T-cell (primary cell): ENCODE measurements around the gene ACVR1B. TPM values are rescaled to one million over a fixed set of nuclear protein-coding genes. Genes with fewer than 3 reads are reported as not detected.

Experiments used
- ATAC-seq, 4 experiments: fragments of 200-7000 bp in 3 of 4; fragments of 150-1000 bp in 1 of 4; cut with Tn5 transposase; replicated peaks in 1 of 4; 1 replicate in 3 of 4; 2 replicates in 1 of 4; pipeline ENCODE4 v1.10.0; 2021; ENCODE audit warnings: moderate library complexity in 3 of 4, mild to moderate bottlenecking in 2 of 4, moderate number of reproducible peaks in 1 of 4
- CTCF ChIA-PET, 2 donors: fragments of 300-600 bp; sonication (Branson Sonifier 250); formaldehyde crosslinking; loops; one replicate each; lab custom pipeline; 2022; ENCODE audit warnings: antibody characterized with exemption in 2 of 2; lab: Charles Lee
- POLR2A ChIA-PET, 2 donors: fragments of 300-600 bp; sonication (Branson Sonifier 250); formaldehyde crosslinking; loops; one replicate each; lab custom pipeline; 2022; ENCODE audit warnings: antibody characterized with exemption in 2 of 2; lab: Charles Lee
- DNase-seq, 35 experiments: peaks; one replicate each; pipeline versions ENCODE4 v3.0.0 to v3.0.0-alpha.2; 2013 to 2023
- H3K27ac ChIP-seq: one replicate; pipeline ENCODE4 v1.5.1; 2013; ENCODE audit warnings: low read length
- H3K27me3 ChIP-seq, 2 experiments: replicated peaks in 1 of 2; 1 replicate in 1 of 2; 2 replicates in 1 of 2; pipeline versions ENCODE4 v1.6.1 to v1.7.0; 2013; ENCODE audit warnings: low read length in 1 of 2, mixed read lengths in 1 of 2; ENCODE audit not compliant: control insufficient read depth in 2 of 2, insufficient read depth in 2 of 2; ENCODE audit errors: extremely low read depth in 1 of 2
- H3K36me3 ChIP-seq, 2 donors: 1 replicate in 1 of 2; 2 replicates in 1 of 2; pipeline versions ENCODE4 v1.6.1 to v1.7.0; 2013; ENCODE audit warnings: low read length in 1 of 2; ENCODE audit not compliant: control insufficient read depth in 2 of 2, insufficient read depth in 1 of 2; ENCODE audit errors: extremely low read depth in 1 of 2
- H3K4me1 ChIP-seq, 2 experiments: 1 replicate in 1 of 2; 2 replicates in 1 of 2; pipeline versions ENCODE4 v1.6.1 to v1.7.0; 2013; ENCODE audit warnings: low read length in 2 of 2, mixed read lengths in 1 of 2; ENCODE audit not compliant: insufficient read depth in 2 of 2, control insufficient read depth in 1 of 2; ENCODE audit errors: extremely low read depth in 1 of 2
- H3K4me3 ChIP-seq, 2 donors: 1 replicate in 1 of 2; 2 replicates in 1 of 2; pipeline versions ENCODE4 v1.5.1 to v1.7.0; 2013; ENCODE audit warnings: mild to moderate bottlenecking in 2 of 2, low read length in 1 of 2, moderate library complexity in 1 of 2; ENCODE audit not compliant: control insufficient read depth in 1 of 2; ENCODE audit errors: extremely low read depth in 1 of 2
- H3K9me3 ChIP-seq: 2 replicates; pipeline ENCODE4 v1.7.0; 2013
- H3K27ac Mint-ChIP-seq, 2 donors: one replicate each; pipeline ENCODE4 v1.8.0; 2020 to 2021; ENCODE audit warnings: mild to moderate bottlenecking in 2 of 2, mixed read lengths in 2 of 2
- H3K27me3 Mint-ChIP-seq, 2 donors: one replicate each; pipeline ENCODE4 v1.8.0; 2021 to 2022; ENCODE audit warnings: mixed read lengths in 2 of 2
- H3K36me3 Mint-ChIP-seq: one replicate; pipeline ENCODE4 v1.8.0; 2021; ENCODE audit warnings: mixed read lengths
- H3K4me1 Mint-ChIP-seq, 3 donors: one replicate each; pipeline ENCODE4 v1.8.0; 2020 to 2022; ENCODE audit warnings: mixed read lengths in 3 of 3, mild to moderate bottlenecking in 1 of 3
- H3K4me3 Mint-ChIP-seq, 3 donors: one replicate each; pipeline ENCODE4 v1.8.0; 2020 to 2022; ENCODE audit warnings: mild to moderate bottlenecking in 3 of 3, mixed read lengths in 3 of 3, moderate library complexity in 3 of 3
- H3K9me3 Mint-ChIP-seq, 3 donors: one replicate each; pipeline ENCODE4 v1.8.0; 2020 to 2022; ENCODE audit warnings: mixed read lengths in 3 of 3
- WGBS: methylation state at CpG from one replicate; pipeline ENCODE4 v1.1.5; 2013; ENCODE audit warnings: missing lambda C conversion rate; ENCODE audit not compliant: insufficient coverage; 5-methylcytosine and 5-hydroxymethylcytosine counted together
- total RNA-seq, 35 experiments: library from RNA in 6 of 35; stranded (reverse) in 6 of 35; fragments of 120-200 nt in 1 of 35; gene quantifications; one replicate each; pipeline versions ENCODE4 v1.2.1 to v1.2.4 and lab custom pipeline; 2013 to 2026

Gene ACVR1B
- total RNA-seq, 5 donors from 2014 or later (not counting 1 experiment from before 2014, with no cell fraction given) = 9.0 to 12.6 (median 11.8) TPM

- DNase-seq (no peak), ATAC-seq (no peak)
- peak overlapping the region; percentile 4 to 91 (median 79) for H3K4me3 Mint-ChIP-seq
- H3K27ac ChIP-seq = no peak overlapping the region
- peak overlapping the region; percentile 45 to 60 for H3K27ac Mint-ChIP-seq
- no peaks in the 10 kb centered on the region for H3K36me3 ChIP-seq
- no peaks in the 10 kb centered on the region for H3K9me3 Mint-ChIP-seq
- WGBS = no CpG with 5 or more reads among the region's 4 CpGs
- no peaks in the 10 kb centered on the region for H3K36me3 Mint-ChIP-seq
- H3K4me1 ChIP-seq = peaks cover 19 to 24% of the 10 kb centered on the region in 2 experiments
- POLR2A ChIA-PET = no interaction called here
- H3K9me3 ChIP-seq = no peaks in the 10 kb centered on the region
- peaks cover 43 to 55% (median 48%) of the 10 kb centered on the region in 3 donors for H3K4me1 Mint-ChIP-seq
- H3K27me3 Mint-ChIP-seq = no peaks in the 10 kb centered on the region
- H3K4me3 ChIP-seq = no peak overlapping the region
- H3K27me3 ChIP-seq = peaks cover 0 to 3% of the 10 kb centered on the region in 2 experiments
- CTCF ChIA-PET = interaction anchor here in 1 of 2 donors (1.7 kb wide), 1 partner anchor 16 kb away, joined by 4 read pairs; no protein-coding TSS in a partner anchor
Measured at GRCh38 chr12:51953864-51954263, 2.4 kb downstream of the ACVR1B start.

GRCh38 chr12:51954561-51955361, 3.3 kb downstream of the ACVR1B start:
- H3K9me3 Mint-ChIP-seq = no peaks in the 10 kb centered on the region
- Histone ChIP-seq H3K27me3 (no peaks in the 10 kb centered on the region), H3K27ac (no peak overlapping the region), H3K9me3 (no peaks in the 10 kb centered on the region), H3K4me3 (no peak overlapping the region), H3K36me3 (no peaks in the 10 kb centered on the region), H3K4me1 (peaks cover 19 to 24% of the 10 kb centered on the region in 2 experiments)
- WGBS = 67% methylated on average over 4 of the region's 7 CpGs
- H3K27me3 Mint-ChIP-seq = no peaks in the 10 kb centered on the region
- H3K4me1 Mint-ChIP-seq = peaks cover 51 to 64% (median 55%) of the 10 kb centered on the region in 3 donors
- DNase-seq = no peak
- peak overlapping the region; percentile 23 to 60 for H3K27ac Mint-ChIP-seq
- ATAC-seq = no peak
- H3K36me3 Mint-ChIP-seq = peaks cover 5% of the 10 kb centered on the region
- CTCF ChIA-PET = interaction anchor here (0.7 to 1.7 kb wide), 4 partner anchors 15 to 134 kb away, joined by 3 to 4 read pairs (median 3); no protein-coding TSS in a partner anchor
- POLR2A ChIA-PET = no interaction called here
- no peak overlapping the region for H3K4me3 Mint-ChIP-seq

- Mint-ChIP-seq H3K27ac (peak overlapping the region in 1 of 2 donors; percentile 5), H3K27me3 (no peaks in the 10 kb centered on the region), H3K9me3 (no peaks in the 10 kb centered on the region), H3K36me3 (peaks cover 7% of the 10 kb centered on the region), H3K4me3 (no peak overlapping the region), H3K4me1 (peaks cover 58 to 70% (median 60%) of the 10 kb centered on the region in 3 donors)
- peaks cover 19 to 30% of the 10 kb centered on the region in 2 experiments for H3K4me1 ChIP-seq
- DNase-seq = no peak
- no peaks in the 10 kb centered on the region for H3K27me3 ChIP-seq
- 100% methylated on average over 1 of the region's 1 CpG for WGBS
- no peaks in the 10 kb centered on the region for H3K9me3 ChIP-seq
- CTCF ChIA-PET = interaction anchor here (0.5 to 1.7 kb wide), 4 partner anchors 15 to 112 kb away, joined by 3 to 4 read pairs (median 3); no protein-coding TSS in a partner anchor
- H3K4me3 ChIP-seq = no peak overlapping the region
- no peaks in the 10 kb centered on the region for H3K36me3 ChIP-seq
- H3K27ac ChIP-seq = no peak overlapping the region
- no peak for ATAC-seq
- POLR2A ChIA-PET = no interaction called here
Measured at GRCh38 chr12:51955702-51956101, 4.2 kb downstream of the ACVR1B start.

GRCh38 chr12:51958542-51958941, 7.0 kb downstream of the ACVR1B start:
- H3K36me3 Mint-ChIP-seq = peaks cover 17% of the 10 kb centered on the region
- H3K27ac ChIP-seq = no peak overlapping the region
- POLR2A ChIA-PET = no interaction called here
- H3K4me3 ChIP-seq = no peak overlapping the region
- H3K9me3 ChIP-seq = no peaks in the 10 kb centered on the region
- CTCF ChIA-PET = no interaction called here
- H3K4me1 ChIP-seq = peaks cover 0 to 46% of the 10 kb centered on the region in 2 experiments
- DNase-seq = no peak
- H3K36me3 ChIP-seq = no peaks in the 10 kb centered on the region
- no peak overlapping the region for H3K4me3 Mint-ChIP-seq
- WGBS = 98% methylated on average over 10 of the region's 13 CpGs
- no peaks in the 10 kb centered on the region for H3K27me3 ChIP-seq
- H3K27ac Mint-ChIP-seq = no peak overlapping the region
- ATAC-seq = no peak
- H3K27me3 Mint-ChIP-seq = no peaks in the 10 kb centered on the region
- H3K4me1 Mint-ChIP-seq = peaks cover 60 to 73% (median 63%) of the 10 kb centered on the region in 3 donors
- H3K9me3 Mint-ChIP-seq = no peaks in the 10 kb centered on the region

GRCh38 chr12:51959211-51959610, 7.7 kb downstream of the ACVR1B start:
- DNase-seq (no peak), ATAC-seq (no peak)
- Mint-ChIP-seq H3K36me3 (peaks cover 20% of the 10 kb centered on the region), H3K27ac (peak overlapping the region in 1 of 2 donors; percentile 52), H3K9me3 (no peaks in the 10 kb centered on the region), H3K4me3 (no peak overlapping the region), H3K27me3 (no peaks in the 10 kb centered on the region), H3K4me1 (peaks cover 54 to 68% (median 56%) of the 10 kb centered on the region in 3 donors)
- Histone ChIP-seq H3K4me1 (peaks cover 0 to 41% of the 10 kb centered on the region in 2 experiments), H3K36me3 (no peaks in the 10 kb centered on the region), H3K27me3 (no peaks in the 10 kb centered on the region), H3K27ac (no peak overlapping the region), H3K4me3 (no peak overlapping the region), H3K9me3 (no peaks in the 10 kb centered on the region)
- ChIA-PET CTCF (no interaction called here), POLR2A (no interaction called here)
- 87% methylated on average over 3 of the region's 3 CpGs for WGBS

GRCh38 chr12:51959921-51960320, 8.4 kb downstream of the ACVR1B start:
- no peaks in the 10 kb centered on the region for H3K27me3 Mint-ChIP-seq
- 100% methylated on average over 1 of the region's 4 CpGs for WGBS
- H3K27ac Mint-ChIP-seq = peak overlapping the region; percentile 48 to 52
- no peak overlapping the region for H3K4me3 Mint-ChIP-seq
- peaks cover 47 to 67% (median 49%) of the 10 kb centered on the region in 3 donors for H3K4me1 Mint-ChIP-seq
- peaks cover 20% of the 10 kb centered on the region for H3K36me3 Mint-ChIP-seq
- H3K4me3 ChIP-seq = no peak overlapping the region
- ChIA-PET CTCF (interaction anchor here in 1 of 2 donors (0.7 kb wide), 1 partner anchor 788 kb away, joined by 4 read pairs; no protein-coding TSS in a partner anchor), POLR2A (no interaction called here)
- no peaks in the 10 kb centered on the region for H3K9me3 Mint-ChIP-seq
- no peak overlapping the region for H3K27ac ChIP-seq
- H3K9me3 ChIP-seq = no peaks in the 10 kb centered on the region
- DNase-seq (no peak), ATAC-seq (no peak)
- H3K27me3 ChIP-seq = no peaks in the 10 kb centered on the region
- no peaks in the 10 kb centered on the region for H3K36me3 ChIP-seq
- H3K4me1 ChIP-seq = peaks cover 0 to 37% of the 10 kb centered on the region in 2 experiments
